SHP77 (cell line): ENCODE results near the gene PGA5.
"Not testable (repeated sequence)": the region's sequence is repeated elsewhere in the genome, so short reads cannot be mapped to it uniquely, and the experiment has no call there.

Experiments
- DNase-seq, 2 experiments: peaks; one replicate each; lab custom pipeline; 2025; lab: John Stamatoyannopoulos, UW

The PGA5 gene

GRCh38 chr11:61240875-61241274 lies at the start of gene PGA5:
Gene PGA5, plus strand, starts transcription at chr11:61241175. Its CDS starts 52 bp downstream, at chr11:61241227.
- DNase-seq = not testable (repeated sequence)

GRCh38 chr11:61193596-61193995 lies 47.4 kb upstream of the PGA5 start:
- DNase-seq = peak in 1 of 2 experiments; percentile 9

- no peak for DNase-seq
Measured at GRCh38 chr11:61194169-61194671, 46.8 kb upstream of the PGA5 start.

- DNase-seq = no peak
Measured at GRCh38 chr11:61194981-61195695, 45.8 kb upstream of the PGA5 start.

- DNase-seq = no peak
Measured at GRCh38 chr11:61195719-61196118, 45.3 kb upstream of the PGA5 start.

- DNase-seq = no peak
Measured at GRCh38 chr11:61198361-61198760, 42.6 kb upstream of the PGA5 start.

GRCh38 chr11:61198948-61199523 lies 41.9 kb upstream of the PGA5 start:
- no peak for DNase-seq

- no peak for DNase-seq
Measured at GRCh38 chr11:61201476-61201875, 39.5 kb upstream of the PGA5 start.

GRCh38 chr11:61202950-61203746 lies 37.8 kb upstream of the PGA5 start, which contains the start of gene PGA3:
Gene PGA3, plus strand, starts transcription at chr11:61203515. Its CDS starts 50 bp downstream, at chr11:61203565.
- not testable (repeated sequence) for DNase-seq

GRCh38 chr11:61203873-61204272 lies 37.1 kb upstream of the PGA5 start:
- DNase-seq = not testable (repeated sequence)

GRCh38 chr11:61204502-61205059 lies 36.4 kb upstream of the PGA5 start:
- DNase-seq = not testable (repeated sequence)

- not testable (repeated sequence) for DNase-seq
Measured at GRCh38 chr11:61207636-61208310, 33.2 kb upstream of the PGA5 start.

GRCh38 chr11:61210629-61211028 lies 30.3 kb upstream of the PGA5 start:
- not testable (repeated sequence) for DNase-seq

GRCh38 chr11:61211327-61211952 lies 29.5 kb upstream of the PGA5 start:
- not testable (repeated sequence) for DNase-seq

GRCh38 chr11:61212202-61212601 lies 28.8 kb upstream of the PGA5 start:
- DNase-seq = not testable (repeated sequence)

GRCh38 chr11:61213711-61214324 lies 27.2 kb upstream of the PGA5 start:
- DNase-seq = not testable (repeated sequence)

- DNase-seq = not testable (repeated sequence)
Measured at GRCh38 chr11:61218306-61218705, 22.7 kb upstream of the PGA5 start.

- DNase-seq = not testable (repeated sequence)
Measured at GRCh38 chr11:61219016-61219415, 22.0 kb upstream of the PGA5 start.

GRCh38 chr11:61222047-61222446 lies 18.9 kb upstream of the PGA5 start, which contains the start of gene PGA4:
Gene PGA4, plus strand, starts transcription at chr11:61222347. Its CDS starts 54 bp downstream, at chr11:61222401.
- DNase-seq = not testable (repeated sequence)

GRCh38 chr11:61222692-61223091 lies 18.3 kb upstream of the PGA5 start:
- DNase-seq = not testable (repeated sequence)
